Measurements from ENCODE around the gene DYNC1I2.
A peak's percentile ranks its signal among the peaks of the same experiment; 100 is the strongest.

DYNC1I2 gene

GRCh38 chr2:171711351-171711750 lies 24.1 kb downstream of the DYNC1I2 start:
- H3K4me3 ChIP-seq (replicated peaks; ENCODE audit: low read depth, low read length): no peak overlapping the region
- no peak for TF ChIP-seq CTCF (IDR thresholded peaks at IDR 0.05; ENCODE audit: low read length, missing control alignments)
- DNase-seq (ENCODE audit: low read depth): peak; percentile 46

GRCh38 chr2:171712051-171712450 lies 24.8 kb downstream of the DYNC1I2 start:
- no peak for TF ChIP-seq CTCF (IDR thresholded peaks at IDR 0.05; ENCODE audit: low read length, missing control alignments)
- DNase-seq (ENCODE audit: low read depth): peak; percentile 89
- H3K4me3 ChIP-seq (replicated peaks; ENCODE audit: low read depth, low read length): no peak overlapping the region

GRCh38 chr2:171718720-171719119 lies 31.5 kb downstream of the DYNC1I2 start:
- no peak for DNase-seq (ENCODE audit: low read depth)
- TF ChIP-seq CTCF (IDR thresholded peaks at IDR 0.05; ENCODE audit: low read length, missing control alignments): no peak
- no peak overlapping the region for H3K4me3 ChIP-seq (replicated peaks; ENCODE audit: low read depth, low read length)

- no peak for DNase-seq (ENCODE audit: low read depth)
- TF ChIP-seq CTCF (IDR thresholded peaks at IDR 0.05; ENCODE audit: low read length, missing control alignments): no peak
These were observed 32.4 kb downstream of the DYNC1I2 start for GRCh38 chr2:171719660-171720059.

GRCh38 chr2:171723716-171724683 lies 36.7 kb downstream of the DYNC1I2 start:
- TF ChIP-seq CTCF (IDR thresholded peaks at IDR 0.05; ENCODE audit: low read length, missing control alignments): peak; percentile 22
- no peak overlapping the region for H3K4me3 ChIP-seq (replicated peaks; ENCODE audit: low read depth, low read length)
- DNase-seq (ENCODE audit: low read depth): peak; percentile 45

More at GRCh38 chr2:171719660-171720059, 32.4 kb downstream of the DYNC1I2 start:
- no peak overlapping the region for H3K4me3 ChIP-seq (replicated peaks; ENCODE audit: low read depth, low read length)

GRCh38 chr2:171726847-171727450 lies 39.7 kb downstream of the DYNC1I2 start:
- H3K4me3 ChIP-seq (replicated peaks; ENCODE audit: low read depth, low read length): no peak overlapping the region
- no peak for DNase-seq (ENCODE audit: low read depth)
- no peak for TF ChIP-seq CTCF (IDR thresholded peaks at IDR 0.05; ENCODE audit: low read length, missing control alignments)
